IPS-18c (cell line): ENCODE measurements around the gene ACHE.
"Not testable (repeated sequence)": the region's sequence is repeated elsewhere in the genome, so short reads cannot be mapped to it uniquely, and the experiment has no call there.

Experiments
- H3K4me3 ChIP-seq: 2 replicates; pipeline ENCODE4 v1.7.0; 2013; ENCODE audit warnings: low read depth, mild to moderate bottlenecking, low read length, moderate library complexity; ENCODE audit not compliant: insufficient read depth
- H3K9me3 ChIP-seq: one replicate; pipeline ENCODE4 v1.6.1; 2013; ENCODE audit warnings: mild to moderate bottlenecking, low read length, moderate library complexity; ENCODE audit not compliant: control insufficient read depth, insufficient read depth

The ACHE gene

DNA sequence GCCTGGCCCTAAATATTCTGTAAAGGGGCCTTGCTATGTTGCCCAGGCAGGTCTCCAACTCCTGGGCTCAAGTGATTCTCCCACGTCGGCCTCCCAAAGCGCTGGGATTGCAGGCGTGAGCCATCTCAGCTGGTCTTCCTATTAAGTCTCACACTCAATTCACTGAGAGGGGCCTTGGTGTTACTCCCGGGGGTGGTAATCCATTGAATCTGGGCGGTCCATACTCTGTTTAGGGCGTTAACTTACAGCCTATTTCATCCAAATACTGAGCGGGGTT lies 21.4 kb downstream of the ACHE start:
- peak overlapping the region; percentile 94 for H3K4me3 ChIP-seq
- H3K9me3 ChIP-seq, result peaks cover 2% of the 10 kb centered on the region

DNA sequence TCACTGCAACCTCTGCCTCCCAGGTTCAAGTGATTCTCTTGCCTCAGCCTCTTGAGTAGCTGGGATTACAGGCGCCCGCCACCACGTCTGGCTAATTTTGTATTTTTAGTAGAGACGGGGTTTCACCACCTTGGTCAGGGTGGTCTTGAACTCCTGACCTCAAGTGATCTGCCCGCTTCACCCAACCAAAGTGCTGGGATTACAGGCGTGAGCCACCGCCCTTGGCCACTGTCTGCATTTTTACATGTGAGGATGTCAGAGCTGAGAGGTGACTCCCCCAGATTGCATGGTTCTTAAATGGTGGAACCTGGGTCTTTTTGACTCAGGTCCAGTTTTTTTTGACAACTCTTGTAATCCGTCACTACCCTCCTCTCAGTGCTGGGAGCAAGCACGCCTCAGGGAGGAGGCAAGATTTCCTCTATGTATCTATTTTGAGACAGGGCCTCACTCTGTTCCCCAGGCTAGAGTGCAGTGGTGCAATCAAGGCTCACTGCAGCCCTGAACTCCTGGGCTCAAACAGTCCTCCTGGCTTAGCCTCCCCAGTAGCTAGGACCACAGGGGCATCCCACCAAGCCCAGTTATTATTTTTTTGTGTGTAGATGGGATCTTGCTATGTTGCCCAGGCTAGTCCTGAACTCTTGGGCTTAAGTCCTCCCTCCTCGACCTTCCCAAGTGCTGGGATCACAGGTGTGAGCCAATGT lies 21.9 kb downstream of the ACHE start:
- H3K4me3 ChIP-seq, result no peak overlapping the region; the same call in 1 of the 2 replicates
- peaks cover 2% of the 10 kb centered on the region for H3K9me3 ChIP-seq

DNA sequence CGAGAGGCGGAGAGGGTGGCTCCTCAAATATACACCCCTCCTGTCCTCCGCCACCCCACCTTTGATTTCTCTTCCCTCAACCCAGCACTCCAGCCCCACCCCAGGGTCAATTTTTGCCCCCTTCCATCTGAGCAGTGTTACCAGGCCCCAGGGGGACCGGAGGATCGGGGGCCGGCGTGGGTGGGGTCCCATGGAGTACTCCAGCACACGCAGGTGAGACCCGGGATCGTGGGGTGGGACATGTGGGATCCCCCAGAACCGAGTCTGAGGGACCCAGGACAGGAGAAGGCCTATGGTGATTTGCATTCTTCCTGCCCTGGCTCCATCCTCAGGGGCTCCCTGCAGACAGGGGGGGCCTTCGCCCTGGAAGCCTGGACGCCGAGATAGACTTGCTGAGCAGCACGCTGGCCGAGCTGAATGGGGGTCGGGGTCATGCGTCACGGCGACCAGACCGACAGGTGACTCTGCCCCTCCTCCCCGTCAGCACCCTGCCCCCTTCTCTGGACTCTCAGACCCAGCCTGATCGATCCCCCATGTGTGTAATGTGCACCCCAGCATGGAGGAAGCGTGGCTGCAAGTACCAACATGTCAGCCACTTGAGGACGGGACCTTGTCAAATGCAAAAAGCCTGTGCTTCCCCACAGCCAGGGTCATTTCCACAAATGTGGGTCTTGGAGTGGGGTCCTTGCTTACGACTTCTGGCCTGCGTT lies 27.8 kb downstream of the ACHE start:
- peak overlapping the region; percentile 99 for H3K4me3 ChIP-seq
- peaks cover 2% of the 10 kb centered on the region for H3K9me3 ChIP-seq

DNA sequence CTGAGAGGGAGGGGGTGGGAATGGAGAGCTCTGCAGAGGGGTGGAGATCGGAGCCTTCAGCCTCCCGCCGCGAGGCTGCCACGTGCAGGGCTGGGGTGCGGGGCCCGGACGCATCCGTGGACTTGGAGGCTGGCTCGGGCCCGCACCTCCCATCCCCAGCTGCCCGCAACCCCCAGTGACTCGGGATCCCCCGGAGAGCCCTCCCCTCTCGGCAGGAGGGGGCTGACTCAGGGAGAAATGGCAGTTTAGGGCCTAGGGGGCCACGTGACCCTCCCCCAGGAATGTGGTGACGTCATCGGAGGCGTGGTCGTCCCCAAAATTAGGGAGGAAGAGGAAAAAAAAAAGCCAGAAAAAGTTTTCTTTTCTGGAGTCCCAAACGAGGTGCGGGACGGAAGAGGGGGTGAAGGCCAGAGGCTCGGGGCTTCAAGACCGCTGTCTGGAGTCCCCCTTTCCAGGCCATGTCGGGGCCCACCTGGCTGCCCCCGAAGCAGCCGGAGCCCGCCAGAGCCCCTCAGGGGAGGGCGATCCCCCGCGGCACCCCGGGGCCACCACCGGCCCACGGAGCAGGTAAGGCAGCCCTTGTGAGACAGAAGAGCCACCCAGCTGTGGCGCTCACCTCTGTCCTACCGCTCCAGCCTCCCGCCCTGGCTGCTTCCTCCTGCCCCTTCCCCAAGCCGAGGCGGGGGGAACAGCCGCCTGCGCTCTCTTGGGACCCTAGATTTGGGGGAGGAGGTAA lies 28.5 kb downstream of the ACHE start, which contains the start of gene TRIP6:
TRIP6 (plus strand) TSS at position 348 of the 736 bp plus-strand sequence; CDS start at position 459, 111 bp downstream.
- Histone ChIP-seq H3K4me3 (peak within 1 kb of the TSS; percentile 99), H3K9me3 (peaks cover 2% of the 10 kb centered on the region)

- Histone ChIP-seq H3K9me3 (peaks cover 2% of the 10 kb centered on the region), H3K4me3 (peak overlapping the region; percentile 99)
These were observed 29.0 kb downstream of the ACHE start for GRCh38 chr7:100866729-100867039.

- Histone ChIP-seq H3K4me3 (no peak overlapping the region), H3K9me3 (no peaks in the 10 kb centered on the region)
These were observed 29.6 kb downstream of the ACHE start for GRCh38 chr7:100865938-100866728.

DNA sequence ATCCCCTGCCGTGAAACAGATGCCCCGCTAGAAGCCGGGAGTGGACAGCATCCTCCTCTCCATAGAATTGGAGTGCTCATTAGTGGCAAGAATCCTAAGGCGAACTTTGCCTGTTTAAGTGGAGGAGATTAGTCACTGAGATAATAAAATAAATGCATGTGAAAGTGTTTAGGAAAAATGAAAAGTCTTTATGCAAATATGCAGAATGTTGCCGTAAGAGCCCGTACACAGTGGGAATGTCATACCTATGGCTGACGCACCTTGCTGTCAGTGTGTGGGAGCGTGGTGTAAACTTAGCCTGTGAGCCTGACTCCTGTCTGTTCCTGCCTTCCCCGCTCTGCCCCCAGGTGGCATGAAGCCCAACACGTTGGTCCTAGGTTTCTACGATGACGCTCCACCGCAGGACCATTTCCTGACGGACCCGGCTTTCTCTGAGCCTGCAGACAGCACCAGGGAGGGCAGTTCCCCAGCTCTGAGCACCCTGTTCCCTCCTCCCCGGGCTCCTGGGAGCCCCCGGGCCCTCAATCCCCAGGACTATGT lies 30.2 kb downstream of the ACHE start:
- H3K9me3 ChIP-seq, result no peaks in the 10 kb centered on the region
- no peak overlapping the region for H3K4me3 ChIP-seq

- Histone ChIP-seq H3K9me3 (no peaks in the 10 kb centered on the region), H3K4me3 (no peak overlapping the region)
These were observed 31.3 kb downstream of the ACHE start for GRCh38 chr7:100864263-100864845.

DNA sequence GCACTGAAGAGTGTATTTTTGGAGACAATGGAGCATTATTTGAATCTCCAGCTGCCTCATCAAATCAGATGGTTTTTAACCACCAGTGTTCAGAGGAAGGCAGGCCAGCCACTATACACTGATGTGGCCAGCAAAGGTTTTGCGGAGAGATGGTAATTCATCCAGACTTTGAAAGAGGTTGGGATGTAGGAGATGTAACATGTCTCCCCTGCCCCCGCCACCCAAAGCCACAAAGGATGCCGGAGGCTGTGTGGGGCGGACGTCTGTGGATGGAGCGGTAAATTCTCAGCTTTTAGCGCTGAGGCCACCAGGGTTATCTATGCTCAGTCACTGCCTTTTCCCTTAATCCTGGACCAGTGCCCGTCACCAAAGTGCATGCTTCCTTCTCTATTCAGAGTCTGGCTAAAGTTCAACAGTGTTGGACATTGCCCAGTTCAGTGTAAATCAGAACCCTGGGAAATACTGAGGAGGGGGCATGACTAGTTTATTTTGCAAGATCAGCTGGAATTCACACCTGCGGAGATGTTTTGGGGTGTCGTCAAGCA lies 32.2 kb downstream of the ACHE start:
- Histone ChIP-seq H3K4me3 (no peak overlapping the region), H3K9me3 (no peaks in the 10 kb centered on the region)

DNA sequence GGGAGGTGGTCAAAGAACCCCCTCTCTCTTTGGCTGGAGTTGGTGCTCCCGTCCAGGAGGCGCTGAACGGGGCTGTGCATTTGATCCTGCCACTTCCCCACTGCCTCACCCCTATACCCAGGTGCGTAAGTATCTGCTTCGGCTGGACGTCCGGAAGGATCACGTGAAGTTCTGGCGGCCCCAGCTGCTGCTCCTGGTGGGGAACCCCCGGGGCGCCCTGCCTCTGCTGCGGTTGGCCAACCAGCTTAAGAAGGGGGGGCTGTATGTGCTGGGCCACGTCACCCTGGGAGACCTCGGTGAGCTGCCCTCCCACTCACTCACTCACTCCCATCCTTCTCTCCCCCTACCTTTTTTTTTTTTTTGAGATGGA lies 34.1 kb downstream of the ACHE start:
- H3K9me3 ChIP-seq, result no peaks in the 10 kb centered on the region

GRCh38 chr7:100860702-100861615 lies 34.7 kb downstream of the ACHE start:
- Histone ChIP-seq H3K4me3 (no peak overlapping the region), H3K9me3 (no peaks in the 10 kb centered on the region)

More for the DNA sequence above, 34.1 kb downstream of the ACHE start:
- H3K4me3 ChIP-seq, result no peak overlapping the region

DNA sequence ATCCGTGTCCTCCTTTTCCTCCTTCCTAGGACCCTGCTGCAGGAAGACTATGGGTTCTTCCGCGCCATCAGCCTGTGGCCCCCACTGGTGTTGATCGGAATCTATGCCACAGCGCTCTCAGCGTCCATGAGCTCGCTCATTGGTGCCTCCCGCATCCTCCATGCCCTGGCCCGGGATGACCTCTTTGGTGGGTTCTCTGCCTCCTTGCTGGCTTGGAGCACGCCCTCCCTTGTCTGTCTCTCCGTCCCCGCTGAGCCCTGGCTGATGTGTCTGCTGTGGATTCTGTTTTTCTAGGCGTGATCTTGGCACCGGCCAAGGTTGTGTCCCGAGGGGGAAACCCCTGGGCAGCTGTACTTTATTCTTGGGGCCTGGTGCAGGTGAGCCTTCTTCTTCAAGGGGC lies 35.8 kb downstream of the ACHE start:
- H3K4me3 ChIP-seq, result no peak overlapping the region
- no peaks in the 10 kb centered on the region for H3K9me3 ChIP-seq

DNA sequence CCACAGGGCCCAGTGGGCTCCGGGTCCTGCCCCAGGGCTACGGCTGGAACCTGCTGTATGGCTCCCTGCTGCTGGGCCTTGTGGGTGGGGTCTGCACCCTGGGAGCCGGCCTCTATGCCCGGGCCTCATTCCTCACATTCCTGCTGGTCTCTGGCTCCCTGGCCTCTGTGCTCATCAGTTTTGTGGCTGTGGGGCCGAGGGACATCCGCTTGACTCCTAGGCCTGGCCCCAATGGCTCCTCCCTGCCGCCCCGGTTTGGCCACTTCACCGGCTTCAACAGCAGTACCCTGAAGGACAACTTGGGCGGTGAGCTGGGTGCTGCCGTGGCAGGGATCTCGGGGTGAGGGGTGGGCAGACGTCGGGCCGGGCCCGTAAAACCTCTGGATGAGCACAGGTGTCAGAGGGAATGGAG lies 38.8 kb downstream of the ACHE start:
- Histone ChIP-seq H3K9me3 (no peaks in the 10 kb centered on the region), H3K4me3 (no peak overlapping the region)

GRCh38 chr7:100855515-100855914 lies 40.2 kb downstream of the ACHE start:
- H3K9me3 ChIP-seq, result no peaks in the 10 kb centered on the region
- H3K4me3 ChIP-seq, result no peak overlapping the region

- not testable (repeated sequence) for H3K4me3 ChIP-seq, H3K9me3 ChIP-seq
These were observed 40.8 kb downstream of the ACHE start for GRCh38 chr7:100854899-100855298.
